Glutamatergic neuron (in vitro differentiated cells): ENCODE results near the gene VCAN. TPM values are rescaled to one million over a fixed set of nuclear protein-coding genes. Genes with fewer than 3 reads are reported as not detected.

Source experiments
- DNase-seq: peaks from one replicate; pipeline ENCODE4 v3.0.0; 2022
- H3K27ac Mint-ChIP-seq: one replicate; pipeline ENCODE4 v1.8.0; 2020; ENCODE audit warnings: mild to moderate bottlenecking, mixed read lengths, inconsistent platforms; ENCODE audit not compliant: unreplicated experiment
- H3K27me3 Mint-ChIP-seq: one replicate; pipeline ENCODE4 v1.8.0; 2020; ENCODE audit warnings: mild to moderate bottlenecking, moderate library complexity, mixed read lengths, inconsistent platforms; ENCODE audit not compliant: unreplicated experiment
- H3K36me3 Mint-ChIP-seq: one replicate; pipeline ENCODE4 v1.8.0; 2020; ENCODE audit warnings: mild to moderate bottlenecking, mixed read lengths, inconsistent platforms; ENCODE audit not compliant: unreplicated experiment
- H3K4me1 Mint-ChIP-seq: one replicate; pipeline ENCODE4 v1.8.0; 2020; ENCODE audit warnings: mild to moderate bottlenecking, low read depth, mixed read lengths, inconsistent platforms; ENCODE audit not compliant: unreplicated experiment
- H3K4me3 Mint-ChIP-seq: one replicate; pipeline ENCODE4 v1.8.0; 2020; ENCODE audit warnings: mild to moderate bottlenecking, mixed read lengths, inconsistent platforms; ENCODE audit not compliant: unreplicated experiment
- H3K9me3 Mint-ChIP-seq: one replicate; pipeline ENCODE4 v1.8.0; 2020; ENCODE audit warnings: mild to moderate bottlenecking, moderate library complexity, mixed read lengths, inconsistent platforms; ENCODE audit not compliant: unreplicated experiment
- total RNA-seq: library from RNA; stranded (reverse); fragmentation: NEBNext Ultra II Directional; extraction: Animal tissue kit (Norgen Biotek cat#: 25700); gene quantifications from one replicate; pipeline ENCODE4 v1.2.1, GENCODE V29; 2021; ENCODE audit not compliant: unreplicated experiment
- TF ChIP-seq, protein P1 (sequence below): fragments of 200-600 bp; sonication (generic); IDR thresholded peaks from one replicate; pipeline ENCODE4 v1.5.0; 2021; ENCODE audit not compliant: partially characterized antibody, unreplicated experiment

The VCAN gene
- total RNA-seq, 1 donor from 2014 or later = 152 TPM

- no peak for DNase-seq
- Mint-ChIP-seq H3K9me3 (no peaks in the 10 kb centered on the region), H3K27me3 (no peaks in the 10 kb centered on the region), H3K36me3 (no peaks in the 10 kb centered on the region), H3K4me1 (no peaks in the 10 kb centered on the region), H3K4me3 (no peak overlapping the region), H3K27ac (no peak overlapping the region)
- TF ChIP-seq, protein P1, sequence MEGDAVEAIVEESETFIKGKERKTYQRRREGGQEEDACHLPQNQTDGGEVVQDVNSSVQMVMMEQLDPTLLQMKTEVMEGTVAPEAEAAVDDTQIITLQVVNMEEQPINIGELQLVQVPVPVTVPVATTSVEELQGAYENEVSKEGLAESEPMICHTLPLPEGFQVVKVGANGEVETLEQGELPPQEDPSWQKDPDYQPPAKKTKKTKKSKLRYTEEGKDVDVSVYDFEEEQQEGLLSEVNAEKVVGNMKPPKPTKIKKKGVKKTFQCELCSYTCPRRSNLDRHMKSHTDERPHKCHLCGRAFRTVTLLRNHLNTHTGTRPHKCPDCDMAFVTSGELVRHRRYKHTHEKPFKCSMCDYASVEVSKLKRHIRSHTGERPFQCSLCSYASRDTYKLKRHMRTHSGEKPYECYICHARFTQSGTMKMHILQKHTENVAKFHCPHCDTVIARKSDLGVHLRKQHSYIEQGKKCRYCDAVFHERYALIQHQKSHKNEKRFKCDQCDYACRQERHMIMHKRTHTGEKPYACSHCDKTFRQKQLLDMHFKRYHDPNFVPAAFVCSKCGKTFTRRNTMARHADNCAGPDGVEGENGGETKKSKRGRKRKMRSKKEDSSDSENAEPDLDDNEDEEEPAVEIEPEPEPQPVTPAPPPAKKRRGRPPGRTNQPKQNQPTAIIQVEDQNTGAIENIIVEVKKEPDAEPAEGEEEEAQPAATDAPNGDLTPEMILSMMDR = no peak
These were observed 22.1 kb downstream of the VCAN start for GRCh38 chr5:83493644-83494043.

- no peak overlapping the region for H3K27ac Mint-ChIP-seq
These were observed 22.6 kb downstream of the VCAN start for GRCh38 chr5:83494087-83494620.

DNA sequence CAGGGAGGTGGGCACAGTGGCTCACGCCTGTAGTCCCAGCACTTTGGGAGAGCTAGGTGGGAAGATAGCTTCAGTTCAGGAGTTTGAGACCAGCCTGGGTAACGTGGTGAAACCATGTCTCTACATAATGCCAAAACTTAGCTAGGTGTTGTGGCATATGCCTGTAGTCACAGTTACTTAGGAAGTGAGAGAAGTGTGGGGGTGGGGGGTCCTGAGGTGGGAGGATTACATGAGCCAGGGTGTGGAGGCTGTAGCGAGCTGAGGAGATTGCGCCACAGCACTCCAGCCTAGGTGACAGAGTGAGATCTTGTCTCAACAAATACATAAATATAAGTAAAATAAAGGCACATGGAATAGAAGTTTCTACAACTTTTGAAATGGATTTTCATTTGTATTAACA, 23.1 kb downstream of the VCAN start:
- no peaks in the 10 kb centered on the region for H3K4me1 Mint-ChIP-seq
- H3K4me3 Mint-ChIP-seq = no peak overlapping the region
- no peak overlapping the region for H3K27ac Mint-ChIP-seq
- H3K27me3 Mint-ChIP-seq = no peaks in the 10 kb centered on the region
- H3K9me3 Mint-ChIP-seq = no peaks in the 10 kb centered on the region
- no peak for DNase-seq
- TF ChIP-seq, protein P1 = no peak
- no peaks in the 10 kb centered on the region for H3K36me3 Mint-ChIP-seq

More at GRCh38 chr5:83494087-83494620, 22.6 kb downstream of the VCAN start:
- no peak for DNase-seq
- Mint-ChIP-seq H3K9me3 (no peaks in the 10 kb centered on the region), H3K4me3 (no peak overlapping the region), H3K4me1 (no peaks in the 10 kb centered on the region), H3K27me3 (no peaks in the 10 kb centered on the region), H3K36me3 (no peaks in the 10 kb centered on the region)
- TF ChIP-seq, protein P1 = no peak

- H3K27ac Mint-ChIP-seq = no peak overlapping the region
- no peak for DNase-seq
- TF ChIP-seq, protein P1 = no peak
- peaks cover 3% of the 10 kb centered on the region for H3K36me3 Mint-ChIP-seq
- H3K4me3 Mint-ChIP-seq = no peak overlapping the region
- H3K27me3 Mint-ChIP-seq = no peaks in the 10 kb centered on the region
- H3K9me3 Mint-ChIP-seq = no peaks in the 10 kb centered on the region
- no peaks in the 10 kb centered on the region for H3K4me1 Mint-ChIP-seq
These were observed 25.1 kb downstream of the VCAN start for GRCh38 chr5:83496626-83497025.

DNA sequence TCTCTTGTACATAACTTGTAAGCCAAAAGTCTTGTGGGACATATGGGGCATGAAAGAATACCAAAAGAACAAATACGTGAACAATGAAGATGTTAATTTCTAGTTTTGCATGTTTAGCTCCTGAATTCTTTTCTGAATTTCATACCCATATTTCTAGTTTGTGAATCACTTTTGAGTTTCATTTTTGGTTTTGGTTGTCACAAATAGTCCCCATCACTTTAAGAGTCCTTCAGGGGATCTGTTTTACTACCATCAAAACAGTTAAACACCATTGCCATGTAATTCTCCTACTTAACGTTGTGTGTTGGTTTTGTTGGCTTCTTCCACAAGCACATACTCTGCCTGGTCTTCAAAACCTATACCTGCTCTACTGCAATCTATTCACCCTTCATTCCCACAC, 27.0 kb downstream of the VCAN start:
- Mint-ChIP-seq H3K27ac (no peak overlapping the region), H3K36me3 (peaks cover 7% of the 10 kb centered on the region)
- TF ChIP-seq, protein P1 = no peak

More for the DNA sequence above, 27.0 kb downstream of the VCAN start:
- no peak overlapping the region for H3K4me3 Mint-ChIP-seq
- no peak for DNase-seq
- no peaks in the 10 kb centered on the region for H3K27me3 Mint-ChIP-seq
- H3K9me3 Mint-ChIP-seq = no peaks in the 10 kb centered on the region
- H3K4me1 Mint-ChIP-seq = no peaks in the 10 kb centered on the region
